ENCODE data around the gene DLGAP1.

The DLGAP1 gene

GRCh38 chr18:4181086-4181485, 274.0 kb downstream of the DLGAP1 start:
- no peak for DNase-seq (ENCODE audit: low read depth)
- no peak for TF ChIP-seq CTCF (IDR thresholded peaks at IDR 0.05; ENCODE audit: insufficient read depth, low read depth, low read length, missing control alignments)
- no peak overlapping the region for H3K4me3 ChIP-seq (ENCODE audit: low read depth, low read length)

DNA sequence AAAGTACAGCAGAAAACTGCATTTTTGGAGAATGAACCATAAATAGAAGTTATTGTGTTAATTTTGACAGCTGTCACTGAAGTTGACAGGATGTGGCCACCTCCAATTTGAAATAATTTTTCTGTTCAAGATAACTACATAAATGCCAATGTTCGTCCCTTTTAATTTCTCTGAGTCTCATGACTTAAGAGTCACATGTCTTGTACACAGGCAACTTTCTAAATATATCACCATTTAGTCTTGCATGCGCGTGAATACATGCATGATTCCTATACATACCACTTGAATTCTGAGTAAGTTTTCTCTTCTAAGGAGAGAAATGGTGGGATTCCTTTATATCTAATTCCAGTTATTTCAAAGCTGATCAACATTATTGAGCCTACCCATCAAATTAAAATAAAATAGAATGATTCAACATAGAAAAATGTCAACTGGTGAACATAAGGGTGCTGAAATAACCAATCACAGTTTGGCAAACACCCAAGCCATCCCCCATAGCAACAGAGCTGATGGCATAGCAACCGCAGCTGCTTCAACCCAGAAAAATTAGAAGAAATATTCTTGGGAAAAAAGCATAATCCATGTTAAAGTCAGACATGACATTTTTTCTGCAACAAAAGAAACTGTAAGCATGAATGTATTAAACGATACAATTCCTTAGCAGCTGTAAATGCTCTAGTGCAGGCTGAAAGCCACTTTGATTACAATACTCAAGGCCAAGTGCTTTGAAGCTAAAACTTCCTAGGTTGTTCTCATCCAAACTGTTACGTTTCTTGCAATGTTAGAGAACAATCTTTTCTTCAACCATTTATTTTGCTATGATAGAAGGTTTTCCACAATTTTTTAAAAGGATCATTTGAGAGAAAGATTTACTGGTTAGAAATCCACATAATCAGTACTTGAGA, 282.7 kb downstream of the DLGAP1 start:
- TF ChIP-seq CTCF (IDR thresholded peaks at IDR 0.05; ENCODE audit: insufficient read depth, low read depth, low read length, missing control alignments): no peak
- DNase-seq (ENCODE audit: low read depth): no peak

GRCh38 chr18:4157352-4157751, 297.8 kb downstream of the DLGAP1 start:
- DNase-seq (ENCODE audit: low read depth): no peak
- H3K4me3 ChIP-seq (ENCODE audit: low read depth, low read length): no peak overlapping the region
- TF ChIP-seq CTCF (IDR thresholded peaks at IDR 0.05; ENCODE audit: insufficient read depth, low read depth, low read length, missing control alignments): no peak

More for the DNA sequence above, 282.7 kb downstream of the DLGAP1 start:
- H3K4me3 ChIP-seq (ENCODE audit: low read depth, low read length): no peak overlapping the region

DNA sequence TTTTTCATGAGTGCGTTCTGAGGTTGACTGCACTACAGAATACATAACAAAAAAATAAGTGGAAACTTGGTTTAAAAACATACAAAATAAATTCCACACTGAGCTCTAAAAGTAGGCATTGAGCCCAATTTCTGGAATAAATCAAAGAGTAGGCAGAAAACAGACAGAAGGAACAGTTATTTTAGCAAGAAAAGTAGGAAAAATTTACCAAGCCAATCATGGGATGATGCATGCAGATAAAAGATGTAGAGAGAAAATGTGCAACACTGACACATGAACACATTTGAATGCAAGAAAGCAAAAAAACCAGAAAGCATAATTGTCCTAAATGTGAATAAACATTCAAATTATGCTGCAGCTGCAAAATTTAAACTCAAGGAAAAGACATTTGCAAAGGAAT, 308.3 kb downstream of the DLGAP1 start:
- H3K4me3 ChIP-seq (ENCODE audit: low read depth, low read length): no peak overlapping the region
- no peak for DNase-seq (ENCODE audit: low read depth)
- TF ChIP-seq CTCF (IDR thresholded peaks at IDR 0.05; ENCODE audit: insufficient read depth, low read depth, low read length, missing control alignments): no peak

GRCh38 chr18:4144201-4144600, 310.9 kb downstream of the DLGAP1 start:
- DNase-seq (ENCODE audit: low read depth): no peak

DNA sequence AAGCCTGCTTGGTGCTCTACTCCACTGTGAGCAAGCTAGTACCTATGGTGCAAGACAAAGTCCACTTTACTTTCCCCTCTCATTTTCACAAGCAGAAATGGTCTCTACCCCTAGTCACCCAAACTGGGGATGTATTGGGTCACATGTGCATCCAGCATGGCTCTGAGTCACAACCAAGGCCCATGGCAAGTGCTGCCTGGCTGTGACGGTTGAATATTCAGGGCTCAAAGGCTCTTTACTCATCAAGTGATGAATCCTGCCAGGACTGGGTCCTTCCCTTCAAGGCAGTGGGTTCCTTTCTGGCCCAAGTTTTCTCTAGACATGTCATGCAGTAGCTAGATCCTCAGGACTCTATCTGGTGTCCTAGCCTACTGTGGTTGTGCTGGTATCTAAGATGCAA, 311.5 kb downstream of the DLGAP1 start:
- TF ChIP-seq CTCF (IDR thresholded peaks at IDR 0.05; ENCODE audit: insufficient read depth, low read depth, low read length, missing control alignments): no peak
- no peak for DNase-seq (ENCODE audit: low read depth)
- no peak overlapping the region for H3K4me3 ChIP-seq (ENCODE audit: low read depth, low read length)

More at GRCh38 chr18:4144201-4144600, 310.9 kb downstream of the DLGAP1 start:
- TF ChIP-seq CTCF (IDR thresholded peaks at IDR 0.05; ENCODE audit: insufficient read depth, low read depth, low read length, missing control alignments): no peak
- H3K4me3 ChIP-seq (ENCODE audit: low read depth, low read length): no peak overlapping the region
